Fibroblast of skin of right quadriceps (primary cell): ENCODE measurements around the gene OR10A3.
"Not testable (repeated sequence)": the region's sequence is repeated elsewhere in the genome, so short reads cannot be mapped to it uniquely, and the experiment has no call there.

Experiments used
- DNase-seq: peaks from one replicate; pipeline ENCODE4 v3.0.0-alpha.2; 2013

The OR10A3 gene, protein sequence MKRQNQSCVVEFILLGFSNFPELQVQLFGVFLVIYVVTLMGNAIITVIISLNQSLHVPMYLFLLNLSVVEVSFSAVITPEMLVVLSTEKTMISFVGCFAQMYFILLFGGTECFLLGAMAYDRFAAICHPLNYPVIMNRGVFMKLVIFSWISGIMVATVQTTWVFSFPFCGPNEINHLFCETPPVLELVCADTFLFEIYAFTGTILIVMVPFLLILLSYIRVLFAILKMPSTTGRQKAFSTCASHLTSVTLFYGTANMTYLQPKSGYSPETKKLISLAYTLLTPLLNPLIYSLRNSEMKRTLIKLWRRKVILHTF

DNA sequence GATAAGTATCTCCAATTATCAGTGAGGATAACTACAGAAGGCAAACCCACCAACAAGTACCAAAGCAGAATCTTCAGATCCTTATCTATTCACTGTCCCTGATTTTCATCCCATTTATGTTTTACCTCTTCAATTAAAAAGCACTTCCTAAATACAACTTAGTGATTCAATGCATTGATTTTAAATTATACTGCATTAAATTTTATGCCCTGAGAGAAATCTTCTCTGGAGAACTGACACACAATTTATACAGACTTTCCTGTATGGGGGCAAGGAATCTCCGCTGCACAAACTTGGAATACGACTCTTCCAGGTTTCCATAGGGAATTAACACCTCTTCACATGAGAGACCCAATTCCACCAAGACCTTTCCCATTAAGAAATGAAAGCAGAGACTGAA, at the start of gene OR10A3:
OR10A3 (minus strand) TSS at position 101 of the 400 bp plus-strand sequence. CDS start 2,188 bp downstream, outside the sequence.
- DNase-seq: no peak

DNA sequence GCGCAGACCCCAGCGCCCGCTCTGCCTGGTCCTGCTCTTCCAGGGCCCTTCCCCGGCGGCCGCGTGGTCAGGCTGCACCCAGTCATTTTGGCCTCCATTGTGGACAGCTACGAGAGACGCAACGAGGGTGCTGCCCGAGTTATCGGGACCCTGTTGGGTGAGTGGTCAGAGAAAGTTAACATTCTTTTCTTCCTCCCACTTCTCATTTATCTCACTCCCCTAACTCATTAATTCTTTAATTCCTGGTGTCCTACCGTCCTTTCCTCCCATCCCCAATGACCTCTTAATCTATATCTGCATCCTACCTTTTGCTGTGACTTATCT, 46.0 kb upstream of the OR10A3 start:
- DNase-seq: not testable (repeated sequence)

DNA sequence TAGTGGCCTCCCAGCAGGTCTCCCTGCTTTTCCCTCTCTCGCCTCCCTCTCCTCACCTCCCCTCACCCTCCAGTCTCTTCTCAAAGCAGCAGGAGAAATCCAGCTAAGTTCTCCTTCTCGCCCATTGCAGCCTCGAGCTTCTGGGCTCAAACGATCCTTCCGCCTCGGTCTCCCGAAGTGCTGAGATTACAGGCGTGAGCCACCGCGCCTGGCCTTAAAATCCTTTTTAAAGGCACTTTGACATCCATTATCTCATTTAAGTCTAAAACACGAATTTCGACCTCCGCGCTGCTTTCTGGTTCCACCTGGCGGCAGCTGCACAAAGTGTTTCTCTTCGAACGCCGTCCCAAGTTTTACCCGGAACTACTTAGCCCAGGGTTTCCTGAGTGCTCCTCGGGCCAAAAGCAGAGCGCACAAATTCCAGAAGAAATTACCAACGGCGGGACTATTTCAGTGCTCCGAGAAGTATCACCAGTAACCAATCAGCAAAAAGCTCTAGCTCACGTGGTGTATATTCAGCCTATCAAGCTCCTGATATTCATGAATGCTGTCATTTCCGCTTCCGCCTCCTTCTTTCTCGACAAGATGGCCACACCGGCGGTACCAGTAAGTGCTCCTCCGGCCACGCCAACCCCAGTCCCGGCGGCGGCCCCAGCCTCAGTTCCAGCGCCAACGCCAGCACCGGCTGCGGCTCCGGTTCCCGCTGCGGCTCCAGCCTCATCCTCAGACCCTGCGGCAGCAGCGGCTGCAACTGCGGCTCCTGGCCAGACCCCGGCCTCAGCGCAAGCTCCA, 45.5 kb upstream of the OR10A3 start, which contains the start of gene EIF3F:
EIF3F (plus strand) TSS at position 570 of the 792 bp plus-strand sequence; CDS start at position 586, 16 bp downstream.
- peak; percentile 100 for DNase-seq

DNA sequence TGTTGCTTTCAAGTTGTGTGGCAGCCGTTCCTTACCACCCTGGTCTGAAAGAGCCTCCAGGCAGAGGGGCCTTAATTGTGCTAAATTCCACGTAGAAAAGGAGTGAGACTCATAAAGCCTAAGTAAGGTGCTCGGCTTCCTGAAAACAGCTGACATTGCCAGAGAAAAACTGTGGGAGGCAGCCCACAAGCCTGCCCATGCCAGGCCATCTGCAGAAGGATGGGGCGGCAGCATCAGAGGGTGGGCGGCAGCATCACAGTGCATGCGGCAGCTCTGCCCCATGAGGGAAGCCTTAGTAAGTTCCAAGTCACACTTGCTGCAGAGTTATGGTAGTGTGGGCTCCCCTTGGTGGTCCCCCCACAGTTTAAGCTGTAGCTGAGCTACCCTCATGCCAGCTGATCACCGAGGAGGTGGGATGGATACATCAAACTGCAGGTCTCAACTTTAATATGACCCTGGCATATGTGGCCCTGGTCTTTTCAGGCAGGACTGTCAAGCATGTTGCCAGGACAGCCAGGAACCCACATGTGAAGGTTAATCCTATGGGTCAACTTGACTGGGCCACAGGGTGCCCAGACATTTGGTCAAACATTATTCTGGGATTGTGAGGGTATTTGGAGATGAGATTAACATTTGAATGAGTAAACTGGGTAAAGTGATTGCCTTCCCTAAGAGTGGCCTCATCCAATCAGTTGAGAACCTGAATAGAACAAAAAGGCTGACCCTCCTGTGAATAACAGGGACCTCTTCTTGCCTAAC, 42.5 kb upstream of the OR10A3 start:
- DNase-seq: no peak

DNA sequence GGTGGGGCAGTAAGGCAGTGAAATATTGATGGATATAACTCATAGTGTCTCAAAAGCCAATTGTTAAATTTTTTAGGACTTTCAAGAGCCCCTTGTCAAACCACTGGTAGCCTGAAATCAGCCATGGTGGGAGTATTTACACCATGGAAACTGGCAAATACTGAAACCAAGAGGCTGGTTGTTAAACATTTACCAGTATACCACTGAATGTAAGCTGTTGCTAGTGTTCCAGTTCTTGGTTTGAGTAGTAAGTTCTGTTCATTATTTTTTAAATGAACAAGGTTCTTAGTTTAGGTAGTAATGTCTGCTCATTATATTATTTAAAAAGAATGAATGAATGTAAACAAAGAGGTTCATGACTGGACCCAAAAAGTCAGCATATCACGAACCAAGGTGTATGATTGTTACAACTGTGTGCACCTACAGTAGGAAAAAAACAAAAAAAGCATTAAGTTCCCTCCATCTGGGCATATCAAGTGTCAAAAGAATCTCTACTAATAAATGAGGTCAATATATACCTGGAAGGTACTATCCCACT, 41.1 kb upstream of the OR10A3 start:
- no peak for DNase-seq

DNA sequence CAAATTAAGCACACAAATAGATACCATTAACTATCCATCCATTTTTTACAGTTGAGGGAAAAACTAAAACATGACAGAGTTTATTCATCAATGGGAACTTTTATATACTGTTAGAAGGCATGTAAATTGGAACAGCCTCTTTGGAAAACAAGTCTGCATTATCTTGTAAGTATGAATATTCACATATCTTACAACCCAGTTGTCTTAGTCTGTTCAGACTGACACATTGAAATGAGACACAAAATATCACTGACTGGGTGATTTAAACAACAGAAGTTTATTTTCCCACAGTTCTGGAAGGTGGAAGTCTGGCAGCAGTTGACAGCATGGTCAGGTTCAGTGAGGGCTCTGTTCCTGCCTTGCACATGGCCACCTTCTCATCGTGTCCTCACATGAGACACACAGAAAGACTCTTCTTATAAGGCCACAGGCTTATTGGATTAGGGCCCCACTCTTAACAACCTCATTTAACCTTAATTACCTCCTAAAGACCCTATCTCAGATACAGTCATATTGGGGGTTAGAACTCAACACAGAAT, 40.2 kb upstream of the OR10A3 start:
- no peak for DNase-seq

DNA sequence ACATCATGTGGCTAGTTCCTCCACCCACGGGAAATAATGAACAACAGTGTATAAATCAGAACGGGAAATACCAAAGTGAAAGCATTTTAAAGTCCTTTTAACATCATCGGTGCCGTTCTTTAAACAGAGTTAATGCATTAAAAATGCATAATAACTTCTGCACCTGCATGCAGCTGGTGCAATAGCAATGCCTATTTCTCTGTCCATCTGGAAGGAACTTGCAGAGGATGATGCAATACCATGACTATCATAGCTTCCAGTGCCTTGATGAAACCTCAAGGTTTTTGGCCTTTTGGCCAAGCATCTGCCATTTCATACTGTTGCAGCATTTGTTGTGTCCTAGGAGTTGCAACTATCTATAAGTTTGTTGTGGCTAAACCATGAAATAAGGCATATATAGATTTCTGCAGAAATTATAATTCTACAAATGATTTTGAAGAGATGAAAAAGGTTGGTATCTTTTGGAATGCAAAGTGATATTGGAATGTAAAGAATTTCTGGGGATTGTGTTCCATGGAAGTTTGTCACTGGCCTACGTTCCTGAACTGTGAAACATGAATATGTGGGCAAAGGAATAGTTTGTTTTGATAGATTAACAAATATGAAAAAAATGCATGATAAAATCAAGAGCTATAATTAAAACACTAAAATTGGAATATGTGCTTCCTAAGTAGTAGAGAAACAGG, 35.9 kb upstream of the OR10A3 start:
- DNase-seq: peak; percentile 85

DNA sequence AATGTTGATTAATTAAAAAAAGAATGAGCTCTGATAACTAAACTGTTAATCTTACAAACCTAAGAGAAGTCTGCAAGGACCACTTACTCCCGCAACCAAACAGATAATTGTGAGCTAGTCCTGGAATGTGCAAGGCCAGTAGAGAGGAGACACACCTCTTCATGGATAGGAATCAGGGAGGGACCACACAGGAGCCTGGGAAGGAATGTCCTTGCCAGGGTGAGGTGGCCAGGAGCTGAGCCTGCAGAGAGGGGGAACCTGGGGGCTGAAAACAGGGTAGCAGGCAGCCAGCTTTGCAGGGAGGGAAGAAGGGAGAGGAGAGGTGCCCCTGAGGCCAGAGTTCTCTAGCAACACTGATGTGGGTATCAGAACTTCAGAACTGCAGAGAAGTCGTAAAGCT, 33.2 kb upstream of the OR10A3 start:
- DNase-seq: peak; percentile 14

DNA sequence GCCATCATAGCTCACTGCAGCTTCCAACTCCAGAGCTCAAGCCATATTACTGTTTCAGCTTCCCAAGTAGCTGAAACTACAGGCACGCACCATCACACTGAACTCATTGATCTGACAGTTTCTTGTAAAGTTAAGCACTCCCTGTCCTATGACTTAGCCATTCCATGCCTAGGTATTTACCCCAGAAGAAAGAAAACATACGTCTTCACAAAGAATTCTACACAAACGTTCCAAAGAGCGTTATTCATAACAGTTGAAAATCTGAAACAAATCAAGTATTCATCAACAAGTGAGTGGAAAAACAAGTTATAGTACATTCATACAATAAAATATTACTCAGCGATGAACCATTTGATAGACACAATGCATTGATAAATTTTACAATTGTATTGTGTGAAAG, 31.5 kb upstream of the OR10A3 start:
- DNase-seq: peak; percentile 12

DNA sequence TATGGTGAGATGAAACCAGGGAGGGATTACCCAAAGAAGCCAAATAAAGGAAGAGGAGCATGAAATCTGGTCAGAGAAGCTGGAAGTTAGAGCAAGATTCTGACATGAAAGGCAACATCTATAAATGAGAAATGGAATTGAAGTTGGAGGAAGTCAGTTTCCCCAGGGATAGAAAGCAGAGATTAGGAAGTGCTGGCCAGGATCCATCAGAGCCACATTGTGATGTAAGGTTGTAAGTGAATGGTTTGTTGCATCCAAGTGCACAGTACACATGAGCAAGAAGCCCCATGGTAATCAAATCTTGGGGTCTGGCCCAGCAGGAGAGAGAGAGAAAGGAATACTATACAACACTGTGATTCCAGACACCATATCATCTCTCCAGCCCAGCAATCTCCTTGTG, 30.3 kb upstream of the OR10A3 start:
- peak; percentile 6 for DNase-seq

DNA sequence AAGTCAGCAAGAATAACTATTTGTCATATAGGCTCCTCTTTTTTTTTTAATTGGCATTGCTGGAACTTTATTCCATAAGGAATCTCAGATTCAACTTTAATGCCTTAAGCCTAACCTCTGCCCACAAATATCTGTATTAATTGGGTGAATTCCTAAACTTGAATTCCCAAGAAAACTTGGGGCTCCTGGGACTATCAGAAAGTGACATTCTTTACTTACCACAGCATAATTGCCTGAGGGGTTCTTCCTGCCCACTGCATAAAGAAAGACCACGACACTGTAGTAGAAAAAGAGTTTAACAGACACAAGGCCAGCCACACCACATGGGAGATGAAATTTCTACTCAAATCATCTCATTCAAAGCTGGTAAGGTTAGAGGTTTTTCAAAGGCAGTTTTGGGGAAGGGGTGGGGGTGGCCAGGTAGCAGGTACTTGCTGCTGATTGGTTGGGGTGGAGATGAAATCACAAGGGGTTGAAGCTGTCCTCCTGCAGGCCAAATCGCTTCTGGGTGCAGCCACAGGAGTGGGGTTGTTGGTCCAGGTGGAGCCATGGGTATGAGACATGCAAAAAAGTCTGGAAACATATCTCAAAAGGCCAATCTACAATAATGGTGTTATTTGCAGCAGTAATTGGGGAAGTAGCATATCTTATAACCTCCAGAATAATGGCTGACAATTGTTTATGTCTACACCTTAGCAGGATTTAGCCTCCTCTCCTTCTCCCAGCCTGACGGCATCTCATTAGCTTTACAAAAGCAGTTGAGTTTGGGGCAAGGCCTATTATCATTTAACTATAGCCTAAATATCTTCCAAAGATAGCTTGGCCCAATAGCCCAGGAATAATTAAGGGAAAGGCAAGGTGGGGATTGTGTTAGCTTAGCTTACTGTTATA, 28.5 kb upstream of the OR10A3 start:
- peak; percentile 67 for DNase-seq

DNA sequence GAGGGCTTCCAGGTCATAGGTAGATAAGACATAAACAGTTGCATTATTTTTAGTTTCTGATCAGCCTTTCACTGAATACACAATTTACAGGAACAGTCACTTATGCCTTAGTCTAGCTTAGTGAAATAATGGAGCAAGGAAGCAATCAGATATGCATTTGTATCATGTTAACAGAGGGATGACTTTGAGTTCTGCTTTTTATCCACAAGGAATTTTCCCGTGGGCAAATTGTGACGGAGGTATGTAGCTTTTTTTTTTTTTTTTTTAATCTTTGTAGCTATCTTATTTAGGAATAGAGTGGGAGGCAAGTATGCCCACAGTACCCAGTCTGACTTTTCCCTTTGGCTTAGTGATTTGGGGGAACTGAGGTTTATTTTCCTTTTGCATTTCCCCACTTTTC, 27.2 kb upstream of the OR10A3 start:
- peak; percentile 13 for DNase-seq

DNA sequence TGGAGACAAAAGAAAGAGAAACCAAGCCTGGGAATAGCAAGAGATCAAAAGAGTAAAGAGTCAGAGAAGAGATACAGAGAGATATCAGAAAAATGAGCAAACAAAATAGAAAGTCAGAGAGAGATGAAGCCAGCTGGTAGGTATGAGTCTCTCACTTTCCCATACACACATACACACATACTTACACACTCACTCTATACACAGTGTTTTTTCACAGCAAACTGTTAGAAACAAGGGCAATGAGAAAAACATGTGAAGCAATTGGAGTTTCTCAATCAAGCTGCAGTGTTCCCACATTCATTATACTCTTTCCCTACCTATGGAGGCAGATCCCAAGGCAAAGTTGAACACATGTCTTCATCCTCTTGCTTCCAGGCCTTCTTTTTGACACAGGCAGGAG, 26.3 kb upstream of the OR10A3 start:
- DNase-seq: peak; percentile 3

DNA sequence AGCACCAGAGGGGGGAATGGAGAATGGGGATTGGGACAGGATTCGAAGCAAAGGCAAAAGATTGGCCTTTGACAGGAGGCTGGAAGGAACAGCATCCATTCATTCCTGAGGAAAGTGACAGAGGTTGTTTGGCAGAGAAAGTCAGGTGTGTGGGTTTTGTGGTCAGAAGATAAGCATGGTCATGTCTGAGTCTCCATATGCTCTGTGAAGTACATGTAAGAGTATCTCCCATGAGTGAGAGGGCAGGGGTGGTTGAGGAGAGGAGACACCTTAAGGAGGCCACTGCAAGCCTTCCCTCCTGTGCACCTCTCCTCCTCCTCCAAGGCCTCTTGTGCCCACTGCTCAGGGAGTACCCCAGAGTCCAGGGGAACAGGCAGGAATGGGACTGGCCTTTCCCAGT, 25.6 kb upstream of the OR10A3 start:
- DNase-seq: no peak

DNA sequence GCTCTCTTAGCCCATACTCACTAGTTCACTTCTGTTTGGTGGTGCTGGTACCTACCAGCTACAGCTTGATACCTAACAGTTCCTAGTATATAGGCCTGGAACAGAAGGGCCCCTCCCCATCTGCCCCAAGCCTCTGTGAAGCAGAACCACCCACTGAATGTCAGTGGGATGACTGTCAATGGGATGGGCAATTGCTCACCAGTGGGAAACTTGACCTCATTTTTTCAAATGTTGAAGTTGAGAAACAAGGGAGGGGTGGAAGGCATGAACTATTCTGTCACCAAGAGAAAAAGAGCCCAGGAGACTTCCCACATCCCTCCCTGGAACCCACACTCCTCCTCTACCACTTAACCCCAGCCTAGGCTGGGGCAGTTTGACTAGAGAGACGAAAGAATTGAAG, 23.9 kb upstream of the OR10A3 start, which contains the start of gene NLRP10:
NLRP10 (minus strand) TSS at position 62 of the 400 bp plus-strand sequence. CDS start 1,952 bp downstream, outside the sequence.
- DNase-seq: peak; percentile 74

DNA sequence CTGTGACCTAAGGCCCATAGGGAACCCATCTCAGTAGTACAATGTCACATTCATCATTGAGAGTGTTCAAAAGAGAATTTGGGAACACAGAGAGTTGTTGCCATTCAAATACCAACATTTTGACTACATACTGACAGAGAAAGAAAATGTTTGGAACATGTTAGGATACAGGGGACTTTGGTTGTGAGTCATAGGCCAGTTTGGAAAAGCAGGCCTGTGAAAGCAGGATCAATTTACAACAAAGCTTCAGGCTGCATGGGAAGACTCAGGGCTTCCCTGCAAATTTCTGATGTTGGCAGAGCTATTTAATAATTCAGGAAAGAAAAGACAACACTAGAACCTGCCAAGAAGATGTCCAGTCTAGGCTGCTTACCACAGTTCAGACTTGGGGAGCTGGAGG, 23.4 kb upstream of the OR10A3 start:
- peak; percentile 67 for DNase-seq

DNA sequence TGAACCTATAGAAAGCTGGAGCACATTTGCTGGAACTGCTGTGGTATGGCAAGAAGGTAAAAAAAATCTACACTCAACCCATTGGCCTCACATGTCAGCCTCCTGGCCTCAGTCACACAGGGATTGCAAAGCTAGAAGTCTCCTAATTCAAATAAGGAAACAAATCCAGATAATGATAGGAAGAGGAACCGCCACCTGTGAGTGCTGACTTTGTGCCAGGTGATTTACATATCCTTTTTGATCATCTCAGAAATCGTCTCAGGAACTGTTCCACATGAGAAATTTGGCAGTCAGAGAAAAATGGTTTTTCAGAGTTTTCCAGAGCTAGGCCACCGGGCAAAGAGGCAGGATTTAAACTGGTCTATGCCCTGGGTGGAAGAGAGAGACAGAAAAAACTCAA, 22.8 kb upstream of the OR10A3 start:
- no peak for DNase-seq

DNA sequence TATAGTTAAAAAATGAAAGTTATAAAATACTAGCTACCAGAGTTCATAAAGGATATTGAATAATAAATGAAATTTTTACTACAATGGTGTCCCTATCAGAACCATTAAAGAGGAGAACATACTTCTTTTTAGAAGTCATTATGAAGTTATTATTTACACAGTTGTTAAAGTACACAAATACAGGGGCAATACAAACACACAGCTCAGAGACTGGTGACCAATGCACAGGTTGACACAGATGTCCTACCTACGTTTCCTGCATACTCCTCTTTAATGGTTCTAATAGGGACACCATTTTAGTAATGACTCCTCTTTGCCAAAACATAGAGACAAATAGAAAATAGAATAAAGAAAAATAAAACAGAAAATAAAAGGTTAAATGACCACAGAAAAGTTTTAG, 13.7 kb upstream of the OR10A3 start:
- DNase-seq: no peak

DNA sequence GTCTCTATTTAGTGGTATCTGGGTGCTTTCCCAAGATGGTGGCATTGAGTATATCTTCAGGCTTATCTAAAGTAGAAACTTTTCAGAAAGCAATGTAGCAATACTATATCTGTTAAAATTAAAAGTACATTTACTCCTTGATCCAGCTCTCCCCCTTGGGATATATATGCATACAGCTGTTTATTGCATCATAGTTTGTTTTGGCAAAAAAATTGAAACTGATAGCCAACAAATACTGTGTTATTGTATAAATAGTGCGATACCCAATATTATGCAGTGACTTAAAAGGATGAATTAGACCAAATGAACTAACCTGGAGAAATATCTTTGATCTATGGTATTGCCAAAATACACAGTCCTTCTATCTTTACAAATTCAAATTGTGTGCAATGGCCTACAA, 8.4 kb upstream of the OR10A3 start:
- no peak for DNase-seq

DNA sequence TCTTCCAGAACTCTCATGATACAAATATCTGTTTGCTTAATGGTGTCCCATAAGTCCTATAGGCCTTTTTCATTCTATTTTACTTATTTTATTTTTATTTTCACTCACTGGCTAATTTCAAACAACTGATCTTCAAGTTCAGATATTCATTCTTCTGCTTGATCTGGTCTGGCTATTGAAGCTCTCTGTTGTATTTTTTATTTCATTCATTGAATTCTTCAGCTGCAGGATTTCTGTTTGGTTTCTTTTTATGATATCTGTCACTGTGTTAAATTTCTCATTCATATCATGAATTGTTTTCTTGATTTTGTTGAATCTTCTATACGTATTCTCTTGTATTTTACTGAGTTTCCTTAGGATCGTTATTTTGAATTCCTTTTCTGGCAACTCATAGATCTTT, 2.6 kb upstream of the OR10A3 start:
- no peak for DNase-seq

DNA sequence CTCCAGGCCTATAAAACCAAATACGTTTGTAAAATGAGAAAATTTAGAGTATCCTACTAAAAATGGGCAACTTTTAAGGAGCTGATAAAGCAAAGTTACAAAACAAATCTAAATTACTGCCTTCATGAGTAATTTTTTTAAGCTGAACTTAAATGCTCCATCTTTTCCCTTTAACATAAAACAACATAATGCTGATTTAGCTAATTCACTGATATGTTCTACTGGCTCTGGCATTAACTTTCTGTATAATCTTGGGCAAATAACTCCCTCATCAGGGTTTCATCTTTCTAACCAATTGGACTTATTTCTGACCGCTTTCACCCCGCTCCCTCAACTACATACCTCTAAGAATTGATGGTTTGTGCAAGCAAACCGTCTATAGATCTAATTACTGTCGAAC, 362 bp downstream of the OR10A3 start:
- DNase-seq: no peak
